ENCODE data around the gene HOOK2. TPM values are rescaled to one million over a fixed set of nuclear protein-coding genes. Genes with fewer than 3 reads are reported as not detected.

HOOK2 gene
- total RNA-seq, 1 donor from 2014 or later = 65.3 TPM

DNA sequence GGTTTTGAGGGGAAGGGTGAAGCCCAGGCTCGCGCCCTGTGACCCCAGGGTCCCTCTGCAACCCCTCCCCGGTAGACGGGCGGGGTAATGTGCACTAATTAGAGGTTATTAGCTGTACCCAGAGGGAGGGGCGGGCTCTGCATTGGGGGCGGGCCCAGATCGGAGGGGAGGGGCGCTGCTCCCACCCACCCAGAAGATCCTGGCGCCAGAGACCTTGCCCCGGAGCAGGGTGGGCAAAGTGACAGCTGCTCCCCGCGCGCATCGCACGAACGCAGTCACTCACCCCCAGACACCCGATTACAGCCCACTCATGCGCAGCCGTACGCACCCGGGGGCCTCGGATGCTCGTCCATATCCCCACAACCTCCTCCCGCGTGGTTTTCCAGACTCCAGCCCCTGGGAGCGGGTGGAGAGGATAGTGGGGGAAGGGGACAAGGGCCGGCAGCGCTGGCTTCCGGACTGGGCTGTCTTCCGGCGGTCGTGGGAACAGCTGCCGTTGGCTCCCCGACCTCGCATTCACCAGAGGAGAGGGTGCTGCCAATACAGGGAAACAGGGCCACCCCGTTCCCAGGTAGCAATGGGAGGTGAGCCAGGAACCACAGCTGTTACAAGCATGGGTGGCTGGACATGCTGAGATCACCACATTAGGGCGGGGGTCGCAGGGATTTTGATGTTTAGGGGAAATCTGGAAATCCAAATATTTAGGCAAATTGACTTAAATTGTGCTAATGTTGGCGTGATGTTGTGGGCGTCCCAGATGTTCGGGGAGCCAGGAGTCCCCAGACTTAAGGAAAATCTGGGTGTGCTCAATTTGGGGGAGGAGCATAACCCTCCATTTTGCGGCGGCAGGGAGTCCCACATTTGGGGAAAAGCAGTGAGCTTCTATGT is 2.9 kb upstream of the HOOK2 start:
- H3K36me3 ChIP-seq = no peaks in the 10 kb centered on the region
- TF ChIP-seq, protein P1, sequence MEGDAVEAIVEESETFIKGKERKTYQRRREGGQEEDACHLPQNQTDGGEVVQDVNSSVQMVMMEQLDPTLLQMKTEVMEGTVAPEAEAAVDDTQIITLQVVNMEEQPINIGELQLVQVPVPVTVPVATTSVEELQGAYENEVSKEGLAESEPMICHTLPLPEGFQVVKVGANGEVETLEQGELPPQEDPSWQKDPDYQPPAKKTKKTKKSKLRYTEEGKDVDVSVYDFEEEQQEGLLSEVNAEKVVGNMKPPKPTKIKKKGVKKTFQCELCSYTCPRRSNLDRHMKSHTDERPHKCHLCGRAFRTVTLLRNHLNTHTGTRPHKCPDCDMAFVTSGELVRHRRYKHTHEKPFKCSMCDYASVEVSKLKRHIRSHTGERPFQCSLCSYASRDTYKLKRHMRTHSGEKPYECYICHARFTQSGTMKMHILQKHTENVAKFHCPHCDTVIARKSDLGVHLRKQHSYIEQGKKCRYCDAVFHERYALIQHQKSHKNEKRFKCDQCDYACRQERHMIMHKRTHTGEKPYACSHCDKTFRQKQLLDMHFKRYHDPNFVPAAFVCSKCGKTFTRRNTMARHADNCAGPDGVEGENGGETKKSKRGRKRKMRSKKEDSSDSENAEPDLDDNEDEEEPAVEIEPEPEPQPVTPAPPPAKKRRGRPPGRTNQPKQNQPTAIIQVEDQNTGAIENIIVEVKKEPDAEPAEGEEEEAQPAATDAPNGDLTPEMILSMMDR (IDR thresholded peaks at IDR 0.05) = no peak
- ATAC-seq (peak; percentile 26), DNase-seq (peak; percentile 86)
- no peaks in the 10 kb centered on the region for H3K9me3 ChIP-seq
- H3K4me1 ChIP-seq = peaks cover 30% of the 10 kb centered on the region
- H3K4me3 ChIP-seq = peak overlapping the region; percentile 72
- peak overlapping the region; percentile 93 for H3K27ac ChIP-seq
- intact Hi-C loops (cut with DNase I) = no loop called here
- no peaks in the 10 kb centered on the region for H3K27me3 ChIP-seq

DNA sequence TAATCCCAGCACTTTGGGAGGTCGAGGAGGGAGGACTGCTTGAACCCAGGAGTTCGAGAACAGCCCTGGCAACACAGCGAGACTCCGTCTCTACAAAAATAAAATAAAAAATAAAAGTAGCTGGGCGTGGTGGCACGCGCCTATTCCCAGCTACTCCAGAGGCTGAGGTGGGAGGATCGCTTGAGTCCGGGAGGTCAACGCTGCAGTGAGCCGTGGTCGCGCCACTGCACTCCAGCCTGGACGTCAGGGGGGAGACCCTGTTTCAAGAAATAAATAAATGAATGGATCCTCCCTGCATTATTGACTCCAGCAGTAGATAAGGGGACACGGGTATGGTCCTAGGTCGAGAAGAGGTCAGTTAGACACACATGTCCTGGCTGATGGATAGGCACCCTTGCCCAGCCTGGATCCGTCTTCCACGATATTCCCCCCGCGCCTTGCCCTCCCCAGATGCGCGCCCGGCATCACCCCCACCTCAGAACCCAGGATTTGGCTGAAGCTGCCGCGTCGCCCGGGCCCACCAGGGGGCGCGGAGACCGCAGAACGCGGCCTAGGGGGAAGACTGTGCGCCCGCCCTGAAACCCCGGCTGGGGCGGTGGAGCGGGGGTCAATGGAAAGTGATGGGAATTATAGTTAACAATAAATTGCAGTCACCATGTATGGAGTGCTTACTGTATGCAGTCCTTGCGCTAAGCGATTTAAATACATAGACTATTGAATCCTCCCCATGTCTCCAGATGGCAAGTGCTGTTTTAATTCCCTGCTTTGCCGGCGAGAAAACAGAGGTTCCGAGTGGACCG is 2.1 kb upstream of the HOOK2 start:
- Histone ChIP-seq H3K9me3 (no peaks in the 10 kb centered on the region), H3K27ac (peak overlapping the region; percentile 93), H3K4me3 (peak overlapping the region; percentile 72), H3K36me3 (no peaks in the 10 kb centered on the region), H3K4me1 (peaks cover 24% of the 10 kb centered on the region), H3K27me3 (no peaks in the 10 kb centered on the region)
- DNase-seq = peak; percentile 93
- TF ChIP-seq, protein P1 (IDR thresholded peaks at IDR 0.05) = peak; percentile 96
- ATAC-seq = peak; percentile 57
- intact Hi-C loops (cut with DNase I) = loop anchor here (2.0 kb wide), 1 partner anchor 19 kb away; no protein-coding TSS in a partner anchor

DNA sequence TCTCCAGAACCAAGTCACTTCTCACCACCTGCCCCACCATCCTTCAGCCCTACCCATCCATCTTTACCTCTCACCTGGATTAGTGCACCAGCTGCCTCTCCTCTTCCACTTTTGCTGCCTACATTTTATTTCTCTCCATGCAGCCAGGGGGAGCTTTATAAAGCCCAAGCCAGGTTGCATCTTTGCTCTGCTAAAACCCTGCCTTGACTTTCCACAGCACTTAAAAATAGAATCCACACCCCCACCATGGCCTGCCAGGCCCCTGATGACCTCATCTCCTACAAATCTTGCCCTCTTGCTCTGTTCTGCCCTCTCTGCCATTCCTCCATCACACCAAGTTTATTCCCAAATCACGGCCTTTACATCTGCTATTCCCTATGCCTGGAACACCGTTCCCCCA is 1.8 kb downstream of the HOOK2 start:
- TF ChIP-seq, protein P1 (IDR thresholded peaks at IDR 0.05) = no peak
- Histone ChIP-seq H3K27ac (no peak overlapping the region), H3K36me3 (no peaks in the 10 kb centered on the region), H3K4me3 (no peak overlapping the region), H3K27me3 (no peaks in the 10 kb centered on the region), H3K4me1 (peaks cover 7% of the 10 kb centered on the region), H3K9me3 (no peaks in the 10 kb centered on the region)
- intact Hi-C loops (cut with DNase I) = no loop called here
- ATAC-seq (no peak), DNase-seq (no peak)

DNA sequence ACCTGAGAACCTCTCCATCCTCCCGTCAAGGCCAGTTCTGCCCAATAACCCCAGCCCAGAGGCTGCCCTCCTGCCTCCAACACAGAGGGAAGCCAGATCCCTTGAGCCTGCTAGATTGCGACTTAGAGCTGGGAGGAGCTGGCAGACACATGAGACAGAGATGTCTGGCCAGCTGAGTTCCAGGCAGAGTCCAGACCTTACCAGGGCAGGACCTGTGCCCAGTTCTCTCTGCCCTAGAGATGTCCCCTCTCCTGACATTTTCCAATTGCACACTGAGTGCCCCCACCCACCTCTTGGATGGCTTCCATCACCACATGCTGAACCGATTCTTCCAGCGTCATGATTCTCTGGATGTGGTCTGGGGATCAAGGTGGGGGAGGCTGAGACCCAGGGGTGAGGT is 3.0 kb downstream of the HOOK2 start:
- no peak overlapping the region for H3K4me3 ChIP-seq
- no peak for ATAC-seq
- no peaks in the 10 kb centered on the region for H3K36me3 ChIP-seq
- intact Hi-C loops (cut with DNase I) = no loop called here
- no peaks in the 10 kb centered on the region for H3K27me3 ChIP-seq
- TF ChIP-seq, protein P1 (IDR thresholded peaks at IDR 0.05) = no peak
- H3K4me1 ChIP-seq = peaks cover 2% of the 10 kb centered on the region
- H3K27ac ChIP-seq = no peak overlapping the region
- no peak for DNase-seq
- no peaks in the 10 kb centered on the region for H3K9me3 ChIP-seq

DNA sequence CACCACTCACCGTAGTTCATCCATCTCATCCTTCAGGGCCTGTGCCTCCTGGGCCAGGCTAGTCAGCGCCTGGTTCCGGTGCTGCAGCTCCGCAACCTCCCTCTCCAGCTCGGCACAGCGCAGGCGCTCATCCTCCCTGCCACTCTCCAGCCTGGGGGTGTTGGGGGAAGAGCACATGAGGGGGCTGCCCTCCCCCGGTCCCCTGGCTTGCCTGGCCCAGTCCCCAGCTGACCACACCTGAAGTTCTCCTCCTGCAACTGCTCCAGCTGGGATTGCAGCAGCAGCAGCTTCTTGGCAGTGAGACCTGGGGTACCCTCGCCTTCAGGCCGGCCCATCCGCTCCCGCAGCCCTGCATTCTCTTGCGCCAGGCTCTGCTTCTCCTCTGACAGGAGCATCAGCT is 4.4 kb downstream of the HOOK2 start:
- no peak for ATAC-seq
- TF ChIP-seq, protein P1 (IDR thresholded peaks at IDR 0.05) = no peak
- no peak for DNase-seq
- Histone ChIP-seq H3K27ac (no peak overlapping the region), H3K9me3 (no peaks in the 10 kb centered on the region), H3K4me1 (peaks cover 6% of the 10 kb centered on the region), H3K4me3 (no peak overlapping the region), H3K27me3 (no peaks in the 10 kb centered on the region), H3K36me3 (no peaks in the 10 kb centered on the region)
- intact Hi-C loops (cut with DNase I) = no loop called here
